ENCODE data around the gene AIFM2. TPM values are rescaled to one million over a fixed set of nuclear protein-coding genes. Genes with fewer than 3 reads are reported as not detected.

The AIFM2 gene
- total RNA-seq, 3 donors from 2014 or later, result 14.3 to 42.1 (median 33.1) TPM

DNA sequence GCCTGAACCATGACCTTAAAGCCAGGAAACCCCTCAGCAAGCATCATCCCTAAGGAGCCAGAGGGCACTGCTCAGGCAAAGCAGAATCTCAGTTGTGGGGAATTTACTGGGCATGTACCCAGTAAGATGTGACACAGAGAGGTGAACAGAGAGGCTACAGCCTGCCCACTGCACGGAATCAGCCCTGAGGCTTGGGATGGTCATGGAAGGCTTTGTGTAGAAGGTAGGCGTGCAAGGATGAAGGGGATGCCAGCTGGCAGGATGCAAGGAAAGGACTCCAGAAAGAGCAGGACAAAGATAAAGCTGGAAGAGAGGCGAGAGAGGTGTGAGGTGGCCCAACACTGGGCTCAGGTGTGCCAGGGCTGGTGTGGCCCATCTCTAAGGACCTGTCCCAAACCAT is 2.4 kb upstream of the AIFM2 start:
- DNase-seq (ENCODE audit: low spot score in 2 of 2), result peak in 1 of 2 donors; percentile 24

GRCh38 chr10:70131560-70131937 is 1.1 kb downstream of the AIFM2 start:
- no peaks in the 10 kb centered on the region for H3K4me1 ChIP-seq
- peak overlapping the region; percentile 82 to 88 for H3K27ac ChIP-seq
- H3K9me3 ChIP-seq, result no peaks in the 10 kb centered on the region
- TF ChIP-seq, protein P1, sequence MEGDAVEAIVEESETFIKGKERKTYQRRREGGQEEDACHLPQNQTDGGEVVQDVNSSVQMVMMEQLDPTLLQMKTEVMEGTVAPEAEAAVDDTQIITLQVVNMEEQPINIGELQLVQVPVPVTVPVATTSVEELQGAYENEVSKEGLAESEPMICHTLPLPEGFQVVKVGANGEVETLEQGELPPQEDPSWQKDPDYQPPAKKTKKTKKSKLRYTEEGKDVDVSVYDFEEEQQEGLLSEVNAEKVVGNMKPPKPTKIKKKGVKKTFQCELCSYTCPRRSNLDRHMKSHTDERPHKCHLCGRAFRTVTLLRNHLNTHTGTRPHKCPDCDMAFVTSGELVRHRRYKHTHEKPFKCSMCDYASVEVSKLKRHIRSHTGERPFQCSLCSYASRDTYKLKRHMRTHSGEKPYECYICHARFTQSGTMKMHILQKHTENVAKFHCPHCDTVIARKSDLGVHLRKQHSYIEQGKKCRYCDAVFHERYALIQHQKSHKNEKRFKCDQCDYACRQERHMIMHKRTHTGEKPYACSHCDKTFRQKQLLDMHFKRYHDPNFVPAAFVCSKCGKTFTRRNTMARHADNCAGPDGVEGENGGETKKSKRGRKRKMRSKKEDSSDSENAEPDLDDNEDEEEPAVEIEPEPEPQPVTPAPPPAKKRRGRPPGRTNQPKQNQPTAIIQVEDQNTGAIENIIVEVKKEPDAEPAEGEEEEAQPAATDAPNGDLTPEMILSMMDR (IDR thresholded peaks at IDR 0.05), result no peak
- TF ChIP-seq POLR2AphosphoS5 (IDR thresholded peaks at IDR 0.05) (no peak), POLR2A (IDR thresholded peaks at IDR 0.05) (no peak)
- DNase-seq (ENCODE audit: low spot score in 2 of 2), result no peak
- H3K27me3 ChIP-seq, result no peaks in the 10 kb centered on the region
- intact Hi-C loops (cut with DNase I; ENCODE audit: low total_unique reads), result no loop called here
- no peaks in the 10 kb centered on the region for H3K36me3 ChIP-seq
- peak overlapping the region; percentile 61 to 88 (median 87) for H3K4me3 ChIP-seq

More for the DNA sequence above, 2.4 kb upstream of the AIFM2 start:
- no peak overlapping the region for H3K4me3 ChIP-seq
- H3K4me1 ChIP-seq, result no peaks in the 10 kb centered on the region
- H3K36me3 ChIP-seq, result no peaks in the 10 kb centered on the region
- intact Hi-C loops (cut with DNase I; ENCODE audit: low total_unique reads), result no loop called here
- no peak for TF ChIP-seq POLR2A (IDR thresholded peaks at IDR 0.05)
- no peak for TF ChIP-seq POLR2AphosphoS5 (IDR thresholded peaks at IDR 0.05)
- TF ChIP-seq, protein P1 (IDR thresholded peaks at IDR 0.05), result no peak
- no peaks in the 10 kb centered on the region for H3K27me3 ChIP-seq
- H3K27ac ChIP-seq, result peak overlapping the region in 1 of 2 donors; percentile 11
- no peaks in the 10 kb centered on the region for H3K9me3 ChIP-seq

DNA sequence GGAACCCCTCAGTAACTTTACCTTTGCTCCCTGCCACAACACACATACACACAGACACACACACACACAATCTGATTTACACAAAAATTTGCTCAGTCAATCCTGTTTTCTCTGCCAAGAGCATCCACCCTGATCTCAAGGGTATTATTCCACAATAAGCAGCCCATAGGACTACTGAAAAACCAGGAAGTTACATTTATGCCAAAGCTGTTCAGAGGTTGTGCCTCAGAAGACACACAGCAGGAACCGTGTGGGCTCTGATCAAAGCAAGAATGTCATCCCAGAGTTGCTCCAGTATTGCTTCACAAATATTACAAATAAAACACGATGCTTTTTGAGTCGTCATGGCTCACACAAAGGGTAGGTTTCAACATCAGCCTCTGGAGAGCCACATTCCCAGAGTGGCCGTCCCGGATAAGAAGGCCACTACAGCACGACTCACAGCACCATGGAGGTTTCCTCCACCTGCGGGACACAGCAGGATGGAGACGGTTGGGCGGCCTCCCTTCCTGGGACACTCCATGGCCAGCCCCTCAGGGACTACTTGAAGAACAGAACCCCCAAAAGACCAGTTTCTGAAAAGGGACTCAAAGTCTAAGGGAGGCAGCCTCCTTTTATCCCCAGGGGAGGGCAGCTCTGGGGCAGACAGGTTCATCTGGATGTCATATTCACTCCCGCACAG is 1.6 kb downstream of the AIFM2 start:
- Histone ChIP-seq H3K27ac (peak overlapping the region; percentile 82 to 88), H3K4me1 (no peaks in the 10 kb centered on the region), H3K36me3 (no peaks in the 10 kb centered on the region), H3K4me3 (peak overlapping the region; percentile 61 to 88 (median 87)), H3K27me3 (no peaks in the 10 kb centered on the region), H3K9me3 (no peaks in the 10 kb centered on the region)
- intact Hi-C loops (cut with DNase I; ENCODE audit: low total_unique reads), result no loop called here
- no peak for TF ChIP-seq POLR2A (IDR thresholded peaks at IDR 0.05)
- TF ChIP-seq POLR2AphosphoS5 (IDR thresholded peaks at IDR 0.05), result peak; percentile 35 to 83 (median 54)
- DNase-seq (ENCODE audit: low spot score in 2 of 2), result peak in 1 of 2 donors; percentile 48

GRCh38 chr10:70126700-70127395 is 5.8 kb downstream of the AIFM2 start:
- intact Hi-C loops (cut with DNase I; ENCODE audit: low total_unique reads), result no loop called here
- no peak for TF ChIP-seq POLR2A (IDR thresholded peaks at IDR 0.05)
- TF ChIP-seq, protein P1 (IDR thresholded peaks at IDR 0.05), result no peak
- no peak for TF ChIP-seq POLR2AphosphoS5 (IDR thresholded peaks at IDR 0.05)
- DNase-seq (ENCODE audit: low spot score in 2 of 2), result no peak
- Histone ChIP-seq H3K27me3 (no peaks in the 10 kb centered on the region), H3K27ac (no peak overlapping the region), H3K36me3 (no peaks in the 10 kb centered on the region), H3K9me3 (no peaks in the 10 kb centered on the region), H3K4me3 (no peak overlapping the region), H3K4me1 (no peaks in the 10 kb centered on the region)

GRCh38 chr10:70125918-70126552 is 6.6 kb downstream of the AIFM2 start:
- no peaks in the 10 kb centered on the region for H3K9me3 ChIP-seq
- H3K27ac ChIP-seq, result no peak overlapping the region
- no peak for DNase-seq (ENCODE audit: low spot score in 2 of 2)
- H3K4me1 ChIP-seq, result no peaks in the 10 kb centered on the region
- H3K27me3 ChIP-seq, result no peaks in the 10 kb centered on the region
- H3K4me3 ChIP-seq, result no peak overlapping the region
- intact Hi-C loops (cut with DNase I; ENCODE audit: low total_unique reads), result no loop called here
- TF ChIP-seq POLR2A (IDR thresholded peaks at IDR 0.05), result no peak
- no peak for TF ChIP-seq POLR2AphosphoS5 (IDR thresholded peaks at IDR 0.05)
- TF ChIP-seq, protein P1 (IDR thresholded peaks at IDR 0.05), result no peak
- no peaks in the 10 kb centered on the region for H3K36me3 ChIP-seq
